ENCODE measurements around the gene HYOU1. TPM values are rescaled to one million over a fixed set of nuclear protein-coding genes. Genes with fewer than 3 reads are reported as not detected.

The HYOU1 gene
- total RNA-seq, 2 donors from 2014 or later = 277 to 315 TPM

DNA sequence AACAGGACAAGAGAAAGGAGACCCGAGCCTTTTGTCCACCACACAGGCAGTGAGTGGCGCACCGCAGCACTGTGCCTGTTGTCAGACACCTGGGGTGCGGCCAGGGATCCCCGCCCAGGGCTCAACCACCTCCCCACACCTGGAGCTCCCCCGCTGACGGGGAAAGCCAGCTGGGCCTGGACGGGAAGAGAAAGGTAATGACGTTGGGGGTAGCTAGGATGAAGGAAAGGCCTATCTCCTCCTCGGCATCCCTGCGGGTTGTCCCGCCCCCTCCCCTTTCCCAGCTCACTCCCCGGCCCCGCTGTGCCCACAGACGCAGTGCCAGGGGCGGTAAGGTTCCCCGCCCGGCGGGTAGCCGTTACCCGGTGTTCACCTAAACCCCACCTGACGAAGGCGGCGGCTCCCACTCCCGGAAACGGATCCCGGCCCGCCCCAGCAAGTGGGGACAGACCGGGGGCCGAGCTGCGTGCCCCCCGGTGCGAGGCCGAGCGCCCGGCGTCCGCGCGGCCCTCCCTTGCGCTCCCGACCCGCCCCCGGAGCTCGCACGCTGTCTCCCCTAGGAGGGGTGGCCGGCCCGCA is 495 bp downstream of the HYOU1 start:
- WGBS, 2 experiments (ENCODE audit: insufficient coverage in 1 of 2, insufficient read length in 1 of 2) = 0% methylated on average over 14 to 48 of the region's 48 CpGs
- H3K4me3 ChIP-seq (ENCODE audit: low read length) = peak overlapping the region; percentile 93
- peak; percentile 84 for DNase-seq
- no peaks in the 10 kb centered on the region for H3K4me1 ChIP-seq (ENCODE audit: control insufficient read depth, insufficient read depth, low read length)
- H3K27me3 ChIP-seq (ENCODE audit: control insufficient read depth, insufficient read depth, low read length, poor library complexity, severe bottlenecking) = no peaks in the 10 kb centered on the region
- Mint-ChIP-seq H3K36me3 (ENCODE audit: low read depth) (peaks cover 49% of the 10 kb centered on the region), H3K4me1 (peaks cover 16% of the 10 kb centered on the region), H3K27ac (peak overlapping the region; percentile 97), H3K9me3 (peaks cover 6% of the 10 kb centered on the region), H3K4me3 (peak overlapping the region; percentile 90), H3K27me3 (ENCODE audit: insufficient read depth) (no peaks in the 10 kb centered on the region)
- no peaks in the 10 kb centered on the region for H3K9me3 ChIP-seq (ENCODE audit: control insufficient read depth, low read length)
- TF ChIP-seq, protein P1, sequence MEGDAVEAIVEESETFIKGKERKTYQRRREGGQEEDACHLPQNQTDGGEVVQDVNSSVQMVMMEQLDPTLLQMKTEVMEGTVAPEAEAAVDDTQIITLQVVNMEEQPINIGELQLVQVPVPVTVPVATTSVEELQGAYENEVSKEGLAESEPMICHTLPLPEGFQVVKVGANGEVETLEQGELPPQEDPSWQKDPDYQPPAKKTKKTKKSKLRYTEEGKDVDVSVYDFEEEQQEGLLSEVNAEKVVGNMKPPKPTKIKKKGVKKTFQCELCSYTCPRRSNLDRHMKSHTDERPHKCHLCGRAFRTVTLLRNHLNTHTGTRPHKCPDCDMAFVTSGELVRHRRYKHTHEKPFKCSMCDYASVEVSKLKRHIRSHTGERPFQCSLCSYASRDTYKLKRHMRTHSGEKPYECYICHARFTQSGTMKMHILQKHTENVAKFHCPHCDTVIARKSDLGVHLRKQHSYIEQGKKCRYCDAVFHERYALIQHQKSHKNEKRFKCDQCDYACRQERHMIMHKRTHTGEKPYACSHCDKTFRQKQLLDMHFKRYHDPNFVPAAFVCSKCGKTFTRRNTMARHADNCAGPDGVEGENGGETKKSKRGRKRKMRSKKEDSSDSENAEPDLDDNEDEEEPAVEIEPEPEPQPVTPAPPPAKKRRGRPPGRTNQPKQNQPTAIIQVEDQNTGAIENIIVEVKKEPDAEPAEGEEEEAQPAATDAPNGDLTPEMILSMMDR (conservative IDR thresholded peaks at IDR 0.05) = peak; percentile 21
- H3K9ac ChIP-seq (ENCODE audit: extremely low read depth, low read length, poor library complexity, severe bottlenecking) = peak overlapping the region; percentile 81
- peaks cover 42% of the 10 kb centered on the region for H3K36me3 ChIP-seq (ENCODE audit: control insufficient read depth, insufficient read depth, low read length)
- H3K27ac ChIP-seq (ENCODE audit: low read depth, low read length) = peak overlapping the region; percentile 88

DNA sequence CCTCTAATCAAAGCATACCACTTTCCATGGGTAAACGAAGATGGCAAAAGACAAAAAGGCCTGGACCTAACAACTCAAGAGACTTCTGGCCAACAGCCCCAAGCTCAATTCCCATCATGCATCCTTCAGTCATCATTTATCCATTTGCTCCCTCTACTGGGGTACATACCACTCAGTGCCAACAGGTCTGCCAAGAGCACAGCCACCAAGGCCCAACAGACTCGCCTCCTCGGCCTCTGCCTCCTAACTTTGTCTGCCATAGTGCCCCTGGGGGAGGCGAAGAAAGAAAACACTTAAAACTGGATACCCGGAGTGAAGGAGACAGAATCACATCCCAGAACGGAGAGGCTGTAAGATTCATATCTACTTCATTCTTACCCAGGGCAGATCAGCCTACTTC is 1.1 kb downstream of the HYOU1 start:
- Mint-ChIP-seq H3K9me3 (peaks cover 6% of the 10 kb centered on the region), H3K4me1 (peaks cover 16% of the 10 kb centered on the region), H3K4me3 (peak overlapping the region; percentile 90), H3K36me3 (ENCODE audit: low read depth) (peaks cover 55% of the 10 kb centered on the region), H3K27ac (peak overlapping the region; percentile 82), H3K27me3 (ENCODE audit: insufficient read depth) (no peaks in the 10 kb centered on the region)
- TF ChIP-seq, protein P1 (conservative IDR thresholded peaks at IDR 0.05) = peak; percentile 42
- WGBS, 2 experiments (ENCODE audit: insufficient coverage in 1 of 2, insufficient read length in 1 of 2) = 60 to 62% methylated on average over 1 to 6 of the region's 6 CpGs
- Histone ChIP-seq H3K4me1 (ENCODE audit: control insufficient read depth, insufficient read depth, low read length) (no peaks in the 10 kb centered on the region), H3K4me3 (ENCODE audit: low read length) (peak overlapping the region; percentile 93), H3K27me3 (ENCODE audit: control insufficient read depth, insufficient read depth, low read length, poor library complexity, severe bottlenecking) (no peaks in the 10 kb centered on the region), H3K9me3 (ENCODE audit: control insufficient read depth, low read length) (no peaks in the 10 kb centered on the region), H3K9ac (ENCODE audit: extremely low read depth, low read length, poor library complexity, severe bottlenecking) (peak overlapping the region; percentile 81), H3K27ac (ENCODE audit: low read depth, low read length) (peak overlapping the region; percentile 88), H3K36me3 (ENCODE audit: control insufficient read depth, insufficient read depth, low read length) (peaks cover 48% of the 10 kb centered on the region)
- DNase-seq = peak; percentile 53

DNA sequence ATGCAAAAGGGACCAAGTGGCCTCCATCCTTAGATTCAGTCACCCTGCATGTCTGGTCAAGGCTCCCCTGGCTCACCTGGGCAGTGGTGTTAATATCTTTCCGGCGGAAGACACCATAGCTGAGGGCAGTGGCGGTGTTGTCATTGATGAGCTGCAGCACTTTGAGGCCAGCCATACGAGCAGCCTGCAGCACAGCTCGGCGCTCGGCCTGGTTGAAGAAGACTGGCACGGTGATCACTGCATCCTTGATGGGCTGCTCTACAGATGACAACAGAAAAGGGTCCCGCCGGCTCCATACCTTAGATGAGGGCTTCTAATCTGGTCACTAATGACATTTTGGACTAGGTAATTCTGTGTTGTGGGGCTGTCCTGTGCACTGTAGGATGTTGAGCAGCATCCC is 2.6 kb downstream of the HYOU1 start:
- Mint-ChIP-seq H3K9me3 (peaks cover 4% of the 10 kb centered on the region), H3K27ac (peak overlapping the region; percentile 26), H3K27me3 (ENCODE audit: insufficient read depth) (no peaks in the 10 kb centered on the region), H3K36me3 (ENCODE audit: low read depth) (peaks cover 67% of the 10 kb centered on the region), H3K4me1 (peaks cover 16% of the 10 kb centered on the region), H3K4me3 (peak overlapping the region; percentile 90)
- peaks cover 63% of the 10 kb centered on the region for H3K36me3 ChIP-seq (ENCODE audit: control insufficient read depth, insufficient read depth, low read length)
- no peak overlapping the region for H3K9ac ChIP-seq (ENCODE audit: extremely low read depth, low read length, poor library complexity, severe bottlenecking)
- WGBS, 2 experiments (ENCODE audit: insufficient coverage in 1 of 2, insufficient read length in 1 of 2) = 92 to 94% methylated on average over 10 of the region's 10 CpGs
- TF ChIP-seq, protein P1 (conservative IDR thresholded peaks at IDR 0.05) = no peak
- no peak overlapping the region for H3K27ac ChIP-seq (ENCODE audit: low read depth, low read length)
- no peaks in the 10 kb centered on the region for H3K9me3 ChIP-seq (ENCODE audit: control insufficient read depth, low read length)
- H3K4me3 ChIP-seq (ENCODE audit: low read length) = no peak overlapping the region
- H3K27me3 ChIP-seq (ENCODE audit: control insufficient read depth, insufficient read depth, low read length, poor library complexity, severe bottlenecking) = no peaks in the 10 kb centered on the region
- no peak for DNase-seq
- H3K4me1 ChIP-seq (ENCODE audit: control insufficient read depth, insufficient read depth, low read length) = no peaks in the 10 kb centered on the region
